ENCODE data around the gene CISTR.
"Not testable (repeated sequence)": the region's sequence is repeated elsewhere in the genome, so short reads cannot be mapped to it uniquely, and the experiment has no call there.

Gene CISTR

GRCh38 chr12:53751336-53752191 is at the start of gene CISTR:
Gene CISTR, minus strand, starts transcription at chr12:53751979.
- in situ Hi-C loops (cut with MboI; ENCODE audit: low sequenced_read_pairs): no loop called here

- in situ Hi-C loops (cut with MboI; ENCODE audit: low sequenced_read_pairs): no loop called here
Observed at GRCh38 chr12:53798575-53798974, 46.8 kb upstream of the CISTR start.

GRCh38 chr12:53795927-53796326 is 44.1 kb upstream of the CISTR start:
- in situ Hi-C loops (cut with MboI; ENCODE audit: low sequenced_read_pairs): no loop called here

- in situ Hi-C loops (cut with MboI; ENCODE audit: low sequenced_read_pairs): no loop called here
Observed at GRCh38 chr12:53793221-53793620, 41.4 kb upstream of the CISTR start.

- in situ Hi-C loops (cut with MboI; ENCODE audit: low sequenced_read_pairs): no loop called here
Observed at GRCh38 chr12:53791735-53792326, 40.1 kb upstream of the CISTR start.

- in situ Hi-C loops (cut with MboI; ENCODE audit: low sequenced_read_pairs): no loop called here
Observed at GRCh38 chr12:53789570-53789969, 37.8 kb upstream of the CISTR start.

- in situ Hi-C loops (cut with MboI; ENCODE audit: low sequenced_read_pairs): no loop called here
Observed at GRCh38 chr12:53788892-53789291, 37.1 kb upstream of the CISTR start.

GRCh38 chr12:53786411-53786810 is 34.6 kb upstream of the CISTR start:
- in situ Hi-C loops (cut with MboI; ENCODE audit: low sequenced_read_pairs): no loop called here

- in situ Hi-C loops (cut with MboI; ENCODE audit: low sequenced_read_pairs): no loop called here
Observed at GRCh38 chr12:53785161-53785560, 33.4 kb upstream of the CISTR start.

GRCh38 chr12:53782093-53782703 is 30.4 kb upstream of the CISTR start:
- in situ Hi-C loops (cut with MboI; ENCODE audit: low sequenced_read_pairs): no loop called here

- in situ Hi-C loops (cut with MboI; ENCODE audit: low sequenced_read_pairs): no loop called here
Observed at GRCh38 chr12:53781228-53781801, 29.5 kb upstream of the CISTR start.

GRCh38 chr12:53780323-53780722 is 28.5 kb upstream of the CISTR start:
- in situ Hi-C loops (cut with MboI; ENCODE audit: low sequenced_read_pairs): no loop called here

GRCh38 chr12:53779679-53780078 is 27.9 kb upstream of the CISTR start:
- in situ Hi-C loops (cut with MboI; ENCODE audit: low sequenced_read_pairs): not testable (repeated sequence)

- in situ Hi-C loops (cut with MboI; ENCODE audit: low sequenced_read_pairs): no loop called here
Observed at GRCh38 chr12:53777936-53778644, 26.3 kb upstream of the CISTR start.

GRCh38 chr12:53777412-53777811 is 25.6 kb upstream of the CISTR start:
- in situ Hi-C loops (cut with MboI; ENCODE audit: low sequenced_read_pairs): no loop called here

- in situ Hi-C loops (cut with MboI; ENCODE audit: low sequenced_read_pairs): no loop called here
Observed at GRCh38 chr12:53776872-53777271, 25.1 kb upstream of the CISTR start.

- in situ Hi-C loops (cut with MboI; ENCODE audit: low sequenced_read_pairs): no loop called here
Observed at GRCh38 chr12:53775478-53776145, 23.8 kb upstream of the CISTR start.

- in situ Hi-C loops (cut with MboI; ENCODE audit: low sequenced_read_pairs): no loop called here
Observed at GRCh38 chr12:53770281-53770680, 18.5 kb upstream of the CISTR start.

- in situ Hi-C loops (cut with MboI; ENCODE audit: low sequenced_read_pairs): no loop called here
Observed at GRCh38 chr12:53768976-53769375, 17.2 kb upstream of the CISTR start.

- in situ Hi-C loops (cut with MboI; ENCODE audit: low sequenced_read_pairs): no loop called here
Observed at GRCh38 chr12:53766881-53767280, 15.1 kb upstream of the CISTR start.
